Hepatocyte (in vitro differentiated cells): ENCODE results near the gene ZNF341. TPM values are rescaled to one million over a fixed set of nuclear protein-coding genes. Genes with fewer than 3 reads are reported as not detected.
A peak's percentile ranks its signal among the peaks of the same experiment; 100 is the strongest.

Experiments
- DNase-seq: peaks from one replicate; pipeline ENCODE4 v3.0.0-alpha.2; 2016; ENCODE audit warnings: low spot score
- H2AFZ ChIP-seq: fragments of 200-600 bp; sonication (generic); 2 replicates; pipeline ENCODE4 v1.6.0; 2016; ENCODE audit warnings: antibody characterized with exemption, mild to moderate bottlenecking
- H3K27ac ChIP-seq: fragments of 200-600 bp; sonication (generic); 2 replicates; pipeline ENCODE4 v1.5.1; 2016; ENCODE audit warnings: mild to moderate bottlenecking
- H3K27me3 ChIP-seq: fragments of 200-600 bp; sonication (generic); 2 replicates; pipeline ENCODE4 v1.6.1; 2016
- H3K36me3 ChIP-seq: fragments of 200-600 bp; sonication (generic); replicated peaks from 2 replicates; pipeline ENCODE4 v1.5.1; 2016; ENCODE audit warnings: low read depth; ENCODE audit not compliant: insufficient read depth
- H3K4me1 ChIP-seq: fragments of 200-600 bp; sonication (generic); 2 replicates; pipeline ENCODE4 v1.5.1; 2016; ENCODE audit warnings: mild to moderate bottlenecking, moderate library complexity; ENCODE audit not compliant: insufficient read depth
- H3K4me2 ChIP-seq: fragments of 200-600 bp; sonication (generic); 2 replicates; pipeline ENCODE4 v1.6.0; 2016
- H3K4me3 ChIP-seq: fragments of 200-600 bp; sonication (generic); 2 replicates; pipeline ENCODE4 v1.5.1; 2016; ENCODE audit warnings: mild to moderate bottlenecking
- H3K79me2 ChIP-seq: fragments of 200-600 bp; sonication (generic); 2 replicates; pipeline ENCODE4 v1.6.0; 2017; ENCODE audit warnings: mild to moderate bottlenecking
- H3K9me2 ChIP-seq: fragments of 200-600 bp; sonication (generic); replicated peaks from 2 replicates; pipeline ENCODE4 v1.6.0; 2017; ENCODE audit warnings: mild to moderate bottlenecking; ENCODE audit not compliant: insufficient read depth
- H3K9me3 ChIP-seq: fragments of 200-600 bp; sonication (generic); 2 replicates; pipeline ENCODE4 v1.5.1; 2016; ENCODE audit warnings: low read depth, mild to moderate bottlenecking
- H4K20me1 ChIP-seq: fragments of 200-600 bp; sonication (generic); 2 replicates; pipeline ENCODE4 v1.6.0; 2016; ENCODE audit warnings: mild to moderate bottlenecking; ENCODE audit not compliant: insufficient read depth, poor library complexity, severe bottlenecking
- CTCF ChIP-seq: fragments of 200-600 bp; sonication (generic); IDR thresholded peaks from 2 replicates; pipeline ENCODE4 v1.5.1; 2016; ENCODE audit warnings: antibody characterized with exemption, mild to moderate bottlenecking; ENCODE audit not compliant: poor library complexity
- EZH2 ChIP-seq: fragments of 200-600 bp; sonication (generic); IDR thresholded peaks from 2 replicates; pipeline ENCODE4 v1.6.1; 2016; ENCODE audit warnings: antibody characterized with exemption, mild to moderate bottlenecking, borderline replicate concordance
- EZH2phosphoT487 ChIP-seq: fragments of 200-600 bp; sonication (generic); IDR thresholded peaks from one replicate; pipeline ENCODE4 v1.6.1; 2018; ENCODE audit warnings: antibody characterized with exemption, mild to moderate bottlenecking, low read depth, moderate library complexity; ENCODE audit not compliant: unreplicated experiment, severe bottlenecking
- WGBS: methylation state at CpG from one replicate; pipeline ENCODE4 v1.1.6; 2016; ENCODE audit warnings: low lambda C conversion rate; ENCODE audit errors: missing lambda C conversion rate; 5-methylcytosine and 5-hydroxymethylcytosine counted together
- polyA plus RNA-seq: library from polyadenylated mRNA; unstranded; fragments of >200 nt; fragmentation: Nextera tagmentation; extraction: Ambion mirVana; gene quantifications from 2 replicates; pipeline ENCODE4 v1.2.1, GENCODE V29; 2016
- total RNA-seq: library from RNA; depleted of rRNA; stranded (reverse); fragments of >200 nt; gene quantifications from 2 replicates; pipeline ENCODE4 v1.2.3, GENCODE V29; 2014

Gene ZNF341
- total and polyA plus RNA-seq, 2 experiments from 2014 or later, result 2.3 to 3.6 TPM

DNA sequence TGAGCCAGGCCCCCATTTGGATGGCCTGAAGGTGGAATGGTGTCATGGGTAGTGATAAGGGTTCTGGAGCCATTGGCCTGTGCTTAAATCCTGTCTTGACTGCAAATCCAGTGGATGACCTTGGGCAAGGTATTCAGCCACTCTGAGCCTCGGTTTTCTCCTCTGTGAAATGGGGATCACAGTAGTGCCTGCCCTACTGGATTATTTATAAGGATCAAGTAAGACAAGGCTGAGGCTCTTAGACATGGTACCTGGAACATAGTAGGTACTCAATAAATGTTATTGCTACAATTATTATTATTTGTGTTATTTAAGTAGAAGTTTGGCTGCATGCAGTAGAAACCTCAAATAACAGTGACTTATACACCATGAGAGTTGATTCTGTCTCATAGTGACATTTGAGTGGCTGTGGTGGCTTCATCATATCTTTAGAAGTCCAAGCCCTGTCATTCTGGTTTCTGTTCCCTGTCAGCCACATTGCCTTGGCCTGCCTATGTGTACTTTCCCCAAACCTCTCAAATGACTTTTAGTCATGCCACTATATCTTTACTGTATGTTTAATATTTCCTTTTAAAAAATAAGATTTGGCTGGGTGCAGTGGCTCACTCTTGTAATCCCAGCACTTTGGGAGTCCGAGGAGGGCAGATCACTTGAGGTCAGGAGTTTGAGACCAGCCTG is 41.8 kb downstream of the ZNF341 start:
- TF ChIP-seq EZH2phosphoT487 (no peak), EZH2 (no peak), CTCF (no peak)
- no peak overlapping the region for H3K27ac ChIP-seq
- no peaks in the 10 kb centered on the region for H3K9me2 ChIP-seq
- H4K20me1 ChIP-seq, result no peaks in the 10 kb centered on the region
- H3K4me1 ChIP-seq, result no peaks in the 10 kb centered on the region
- H3K4me3 ChIP-seq, result no peak overlapping the region
- H3K79me2 ChIP-seq, result no peaks in the 10 kb centered on the region
- DNase-seq, result no peak
- 81% methylated on average over 2 of the region's 2 CpGs for WGBS
- no peaks in the 10 kb centered on the region for H3K27me3 ChIP-seq
- H3K36me3 ChIP-seq, result no peaks in the 10 kb centered on the region
- no peak overlapping the region for H3K4me2 ChIP-seq
- no peak overlapping the region for H2AFZ ChIP-seq
- H3K9me3 ChIP-seq, result no peaks in the 10 kb centered on the region

GRCh38 chr20:33777816-33778215 is 46.0 kb downstream of the ZNF341 start:
- Histone ChIP-seq H2AFZ (no peak overlapping the region), H3K4me3 (no peak overlapping the region), H3K27me3 (no peaks in the 10 kb centered on the region), H3K9me3 (no peaks in the 10 kb centered on the region), H3K4me1 (peaks cover 4% of the 10 kb centered on the region), H3K9me2 (no peaks in the 10 kb centered on the region), H3K4me2 (no peak overlapping the region), H3K36me3 (no peaks in the 10 kb centered on the region), H3K79me2 (no peaks in the 10 kb centered on the region), H3K27ac (peak overlapping the region; percentile 22), H4K20me1 (no peaks in the 10 kb centered on the region)
- DNase-seq, result no peak
- WGBS, result 86% methylated on average over 2 of the region's 2 CpGs
- TF ChIP-seq CTCF, result no peak
- TF ChIP-seq EZH2phosphoT487, result no peak
- no peak for TF ChIP-seq EZH2

DNA sequence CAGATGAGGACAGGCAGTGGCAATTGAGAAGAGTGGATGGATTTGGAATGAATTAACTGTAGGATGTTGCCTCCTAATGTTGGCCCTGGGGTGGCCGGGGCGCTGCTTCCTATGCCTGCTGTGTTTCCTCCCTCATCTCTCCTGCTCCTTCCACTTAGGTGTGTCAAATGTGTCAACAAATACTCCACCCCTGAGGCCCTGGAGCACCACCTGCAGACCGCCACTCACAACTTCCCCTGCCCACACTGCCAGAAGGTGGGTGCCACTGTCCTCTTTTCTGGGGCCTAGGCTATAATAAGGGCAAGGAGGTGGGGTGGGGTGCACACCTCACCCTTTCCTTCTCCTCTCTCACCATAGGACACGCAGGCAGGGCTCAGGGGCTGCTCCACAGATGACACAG is 49.3 kb downstream of the ZNF341 start:
- H4K20me1 ChIP-seq, result no peaks in the 10 kb centered on the region
- TF ChIP-seq CTCF, result no peak
- TF ChIP-seq EZH2phosphoT487, result no peak
- TF ChIP-seq EZH2, result no peak
- no peaks in the 10 kb centered on the region for H3K9me2 ChIP-seq
- H3K4me1 ChIP-seq, result peaks cover 4% of the 10 kb centered on the region
- DNase-seq, result no peak
- no peak overlapping the region for H3K4me2 ChIP-seq
- no peaks in the 10 kb centered on the region for H3K79me2 ChIP-seq
- no peak overlapping the region for H3K27ac ChIP-seq
- H3K36me3 ChIP-seq, result no peaks in the 10 kb centered on the region
- H3K27me3 ChIP-seq, result no peaks in the 10 kb centered on the region
- H3K9me3 ChIP-seq, result no peaks in the 10 kb centered on the region
- 89% methylated on average over 4 of the region's 4 CpGs for WGBS
- no peak overlapping the region for H3K4me3 ChIP-seq
- H2AFZ ChIP-seq, result no peak overlapping the region
